DMS153 (cell line): ENCODE data around the gene SNAPIN.

Experiments used
- DNase-seq: peaks from one replicate; lab custom pipeline; 2025; lab: John Stamatoyannopoulos, UW

The SNAPIN gene

GRCh38 chr1:153658400-153659174 is at the start of gene SNAPIN:
SNAPIN (plus strand) TSS chr1:153658703; CDS start chr1:153658744, 41 bp downstream.
- peak; percentile 88 for DNase-seq

DNA sequence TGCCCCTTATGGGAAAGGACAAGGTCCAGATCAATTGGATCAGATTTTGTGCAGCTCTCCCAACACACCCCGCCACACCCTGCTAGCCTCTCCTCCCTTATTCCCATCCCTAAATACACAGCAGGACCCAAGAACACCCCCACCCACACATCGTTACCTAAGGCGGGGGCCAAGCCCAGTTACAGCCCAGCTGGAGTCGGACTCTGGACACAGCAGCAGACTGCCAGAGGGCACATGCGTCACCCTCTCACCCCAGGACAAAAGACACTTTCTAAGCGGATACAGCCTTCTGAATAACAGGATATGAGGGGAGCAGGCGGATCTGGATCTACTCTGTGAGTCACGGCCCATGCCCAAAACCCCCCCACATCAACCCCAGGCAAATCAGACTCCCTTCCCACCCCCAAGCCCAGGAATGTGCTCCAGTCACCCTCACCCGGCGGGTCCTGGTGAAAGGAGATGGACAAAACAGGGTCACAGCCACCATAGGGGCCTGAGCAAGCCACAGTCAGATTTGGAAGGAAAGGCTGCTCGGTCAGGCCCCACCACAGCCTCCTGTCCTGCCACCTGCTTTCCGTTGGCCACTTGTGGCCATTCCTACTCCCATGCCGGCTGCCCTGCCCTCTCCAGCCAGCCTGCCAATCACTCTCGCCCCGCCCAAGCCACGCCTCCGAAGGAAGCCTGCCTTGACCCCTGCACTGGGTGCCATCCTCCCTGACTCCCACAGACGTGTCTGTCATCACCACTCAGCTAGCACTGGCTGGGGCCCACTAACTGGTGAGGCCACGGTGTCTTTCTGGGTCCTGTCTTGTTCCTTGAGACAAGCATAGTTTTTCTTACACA is 49.5 kb upstream of the SNAPIN start:
- DNase-seq: no peak

- no peak for DNase-seq
These were observed 49.0 kb upstream of the SNAPIN start for GRCh38 chr1:153609585-153609907.

GRCh38 chr1:153610334-153610733 is 48.2 kb upstream of the SNAPIN start:
- no peak for DNase-seq

DNA sequence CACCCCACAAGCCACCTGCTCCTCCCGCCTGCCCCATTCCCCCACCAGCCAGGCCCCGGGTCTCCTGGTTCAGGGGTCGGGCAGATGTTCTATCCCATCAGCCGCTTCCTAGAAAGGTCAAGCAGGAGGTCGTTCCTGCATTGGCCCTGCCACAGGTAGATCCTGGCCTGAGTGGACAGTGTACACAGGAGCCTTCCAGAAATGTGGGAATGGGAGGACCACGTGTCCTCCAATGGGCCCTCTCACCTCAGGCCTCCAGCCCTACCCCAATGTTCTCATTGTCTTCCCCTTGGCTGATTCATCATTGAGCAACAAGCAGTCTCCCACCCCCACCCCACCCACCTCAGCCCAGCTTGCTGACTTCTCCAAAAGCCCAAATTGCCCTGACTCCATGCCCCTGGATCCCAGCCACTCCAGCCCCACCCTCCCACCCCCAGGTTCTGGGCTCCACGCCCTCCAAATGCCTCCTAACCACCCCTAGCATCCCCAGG is 47.6 kb upstream of the SNAPIN start:
- no peak for DNase-seq

- DNase-seq: no peak
These were observed 47.1 kb upstream of the SNAPIN start for GRCh38 chr1:153611356-153611755.

DNA sequence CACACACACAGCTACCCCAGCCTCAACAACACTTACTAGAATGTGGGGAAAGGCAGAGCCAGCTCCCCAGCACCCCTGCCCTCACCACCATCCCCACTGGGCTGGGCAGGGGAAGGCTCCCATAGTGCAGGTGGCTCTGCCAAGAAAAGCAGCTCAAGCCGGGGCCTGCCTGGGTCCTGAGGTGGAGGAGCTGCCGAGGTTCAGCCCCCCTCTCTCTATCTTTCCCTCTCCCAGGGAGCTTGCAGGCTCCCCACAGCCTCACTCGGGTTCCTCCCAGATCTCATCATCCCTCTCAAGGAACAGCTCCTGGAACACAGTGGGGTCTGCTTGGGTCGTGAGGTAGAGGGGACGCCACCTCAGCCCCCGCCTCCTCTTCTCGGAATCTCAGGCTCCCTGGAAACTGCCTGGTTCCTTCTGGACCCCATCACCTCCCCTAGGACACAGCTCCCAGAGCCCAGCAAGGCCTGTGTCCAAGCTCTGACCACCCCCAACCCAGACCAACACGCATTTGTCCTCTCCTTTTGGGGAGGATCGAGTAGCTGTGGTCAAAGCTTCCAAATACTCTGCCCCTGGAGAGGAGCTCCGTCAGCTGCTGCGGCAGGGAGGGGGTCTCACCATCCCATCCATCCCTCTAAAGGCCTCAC is 46.3 kb upstream of the SNAPIN start:
- no peak for DNase-seq

- DNase-seq: no peak
These were observed 45.7 kb upstream of the SNAPIN start, which contains the start of gene S100A16 for GRCh38 chr1:153612755-153613331. S100A16 (minus strand) TSS chr1:153613137; CDS start chr1:153608151, 4,986 bp downstream.

GRCh38 chr1:153613406-153613805 is 45.1 kb upstream of the SNAPIN start:
- no peak for DNase-seq

DNA sequence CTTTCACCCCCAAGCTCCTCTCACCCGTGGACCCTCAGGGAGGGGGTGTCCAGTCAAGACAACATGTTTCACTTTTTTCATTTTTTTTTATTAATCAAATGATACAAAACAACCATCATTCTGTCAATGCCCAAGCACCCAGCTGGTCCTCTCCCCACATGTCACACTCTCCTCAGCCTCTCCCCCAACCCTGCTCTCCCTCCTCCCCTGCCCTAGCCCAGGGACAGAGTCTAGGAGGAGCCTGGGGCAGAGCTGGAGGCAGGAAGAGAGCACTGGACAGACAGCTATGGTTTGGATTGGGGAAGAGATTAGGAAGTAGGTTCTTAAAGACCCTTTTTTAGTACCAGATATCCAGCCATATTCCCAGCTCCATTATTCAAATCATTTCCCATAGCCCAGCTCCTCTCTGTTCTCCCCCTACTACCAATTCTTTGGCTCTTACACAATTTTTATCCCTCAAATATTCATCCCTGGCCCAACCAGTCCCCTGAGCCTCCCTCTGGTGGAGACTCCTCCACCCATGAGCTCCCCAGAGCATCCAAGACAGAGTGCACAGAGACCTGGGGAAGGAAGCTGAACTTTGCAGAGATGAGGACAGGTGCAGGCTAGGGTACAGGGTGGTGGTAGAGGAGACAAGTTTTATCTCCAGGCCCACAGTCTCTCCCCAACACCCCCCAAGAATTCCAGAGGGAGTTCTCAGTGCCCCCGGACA is 44.2 kb upstream of the SNAPIN start:
- no peak for DNase-seq

GRCh38 chr1:153614906-153615305 is 43.6 kb upstream of the SNAPIN start:
- no peak for DNase-seq

- DNase-seq: no peak
These were observed 43.1 kb upstream of the SNAPIN start for GRCh38 chr1:153615406-153615805.

DNA sequence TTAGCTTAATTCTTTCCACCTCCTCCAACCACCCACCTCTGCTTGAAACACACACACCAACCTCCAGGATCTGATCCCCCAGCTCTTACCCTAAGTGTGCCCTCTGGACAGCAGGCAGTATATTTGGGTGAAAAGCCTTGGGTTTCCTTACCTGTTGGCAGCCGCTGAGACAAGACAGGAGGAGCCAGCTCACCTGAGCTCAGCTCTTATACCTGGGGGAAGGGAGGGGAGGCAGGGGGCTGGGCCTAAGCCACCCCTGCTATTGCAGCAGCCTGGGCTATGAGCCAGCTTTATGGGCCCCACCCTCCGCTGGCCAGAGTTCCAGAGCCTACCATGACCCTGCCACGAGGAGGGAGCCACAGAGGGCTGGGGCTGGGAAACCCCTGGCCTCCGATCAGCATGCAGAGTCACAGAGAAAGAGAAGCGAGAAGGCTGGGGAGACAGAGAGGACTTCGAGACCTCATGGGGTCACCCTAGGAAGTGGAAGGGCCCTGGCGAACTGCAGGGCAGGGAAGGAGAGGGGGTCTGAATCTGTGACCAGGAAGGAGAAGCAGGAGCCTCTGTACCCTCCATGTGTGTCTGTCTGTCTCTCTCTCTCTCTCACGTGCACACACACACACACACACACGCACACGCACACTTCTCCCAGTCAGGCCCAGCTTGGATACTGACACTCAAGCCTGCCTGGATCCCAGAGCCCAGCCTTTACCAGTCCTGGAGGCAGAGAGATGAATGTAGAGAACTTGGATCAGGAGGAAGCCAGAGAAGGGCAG is 42.2 kb upstream of the SNAPIN start, which contains the start of gene S100A14:
Gene S100A14, minus strand, starts transcription at position 182 of the 773 bp plus-strand sequence. CDS start 467 bp downstream, outside the sequence.
- peak; percentile 45 for DNase-seq

GRCh38 chr1:153616917-153617311 is 41.6 kb upstream of the SNAPIN start:
- DNase-seq: no peak

- peak; percentile 54 for DNase-seq
These were observed 40.8 kb upstream of the SNAPIN start for GRCh38 chr1:153617663-153618062.

- DNase-seq: no peak
These were observed 39.3 kb upstream of the SNAPIN start for GRCh38 chr1:153619171-153619570.

DNA sequence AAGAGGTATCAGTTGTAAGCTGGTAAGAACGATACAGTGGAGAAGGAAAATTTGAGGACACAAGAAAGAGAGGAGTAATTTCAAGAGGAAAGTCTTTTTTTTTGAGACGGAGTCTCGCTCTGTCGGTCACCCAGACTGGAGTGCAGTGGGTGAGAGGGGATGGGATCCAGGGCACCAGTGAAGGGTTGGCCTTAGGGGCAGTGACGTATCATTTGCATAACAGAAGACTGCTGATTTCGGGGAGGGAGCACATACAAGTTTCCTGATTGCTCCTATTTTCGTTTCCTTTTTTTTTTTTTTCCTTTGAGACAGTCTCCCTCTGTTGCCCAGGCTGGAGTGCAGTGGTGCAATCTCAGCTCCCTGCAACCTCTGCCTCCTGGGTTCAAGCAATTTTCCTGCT is 35.4 kb upstream of the SNAPIN start:
- DNase-seq: no peak

- no peak for DNase-seq
These were observed 33.4 kb upstream of the SNAPIN start for GRCh38 chr1:153624965-153625611.

DNA sequence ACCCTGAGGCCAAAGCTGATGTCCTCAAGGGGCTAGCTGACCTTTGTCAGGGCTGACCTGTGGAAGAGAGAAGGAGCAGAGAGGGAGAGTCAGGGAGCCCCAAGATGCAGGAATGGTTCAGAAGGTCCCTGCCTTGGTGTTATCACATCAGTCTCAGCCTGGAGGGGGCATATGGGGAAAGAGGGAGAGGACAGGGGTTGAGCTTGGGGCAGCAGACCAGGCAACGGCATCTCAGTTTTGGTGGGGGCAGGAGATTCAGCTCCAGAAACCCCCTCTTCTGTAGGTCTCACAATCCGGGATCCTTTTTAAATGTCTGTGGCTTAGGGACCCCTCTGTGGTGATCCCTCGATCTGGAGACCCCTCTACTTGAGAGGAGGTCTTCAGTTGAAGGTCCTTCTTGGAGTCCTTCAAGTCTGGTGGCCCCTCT is 32.0 kb upstream of the SNAPIN start:
- no peak for DNase-seq
